ENCODE measurements around the gene COA8. TPM values are rescaled to one million over a fixed set of nuclear protein-coding genes. Genes with fewer than 3 reads are reported as not detected.

COA8 gene
- total RNA-seq, 2 donors from 2014 or later: 8.0 to 17.6 TPM

GRCh38 chr14:103574707-103575285 lies 12.0 kb downstream of the COA8 start:
- Histone ChIP-seq H3K27me3 (replicated peaks; ENCODE audit: insufficient read depth) (no peaks in the 10 kb centered on the region), H3K9me3 (no peaks in the 10 kb centered on the region), H3K4me3 (no peak overlapping the region), H3K27ac (peak overlapping the region in 1 of 2 donors; percentile 4), H3K4me1 (ENCODE audit: control insufficient read depth in 1 of 2, low read depth in 2 of 2) (peaks cover 5 to 16% of the 10 kb centered on the region in 2 donors), H3K36me3 (peaks cover 26% of the 10 kb centered on the region)
- no peak for TF ChIP-seq CTCF (IDR thresholded peaks at IDR 0.05)
- DNase-seq (ENCODE audit: low spot score): no peak
- ATAC-seq (ENCODE audit: insufficient number of reproducible peaks, low FRiP score, low read depth): no peak

GRCh38 chr14:103576371-103577024 lies 13.7 kb downstream of the COA8 start:
- no peak for TF ChIP-seq CTCF (IDR thresholded peaks at IDR 0.05)
- peak; percentile 78 for DNase-seq (ENCODE audit: low spot score)
- no peaks in the 10 kb centered on the region for H3K9me3 ChIP-seq
- peaks cover 5 to 16% of the 10 kb centered on the region in 2 donors for H3K4me1 ChIP-seq (ENCODE audit: control insufficient read depth in 1 of 2, low read depth in 2 of 2)
- peaks cover 26% of the 10 kb centered on the region for H3K36me3 ChIP-seq
- ATAC-seq (ENCODE audit: insufficient number of reproducible peaks, low FRiP score, low read depth): peak; percentile 64
- peak overlapping the region; percentile 39 to 55 for H3K27ac ChIP-seq
- H3K4me3 ChIP-seq: no peak overlapping the region
- H3K27me3 ChIP-seq (replicated peaks; ENCODE audit: insufficient read depth): no peaks in the 10 kb centered on the region

- TF ChIP-seq CTCF (IDR thresholded peaks at IDR 0.05): no peak
- H3K36me3 ChIP-seq: peaks cover 20% of the 10 kb centered on the region
- ATAC-seq (ENCODE audit: insufficient number of reproducible peaks, low FRiP score, low read depth) (no peak), DNase-seq (ENCODE audit: low spot score) (no peak)
- no peaks in the 10 kb centered on the region for H3K9me3 ChIP-seq
- no peaks in the 10 kb centered on the region for H3K27me3 ChIP-seq (replicated peaks; ENCODE audit: insufficient read depth)
- no peak overlapping the region for H3K27ac ChIP-seq
- peaks cover 5 to 16% of the 10 kb centered on the region in 2 donors for H3K4me1 ChIP-seq (ENCODE audit: control insufficient read depth in 1 of 2, low read depth in 2 of 2)
- H3K4me3 ChIP-seq: no peak overlapping the region
These were observed 15.8 kb downstream of the COA8 start for GRCh38 chr14:103578401-103579075.

GRCh38 chr14:103581206-103581605 lies 18.4 kb downstream of the COA8 start:
- H3K27ac ChIP-seq: no peak overlapping the region
- peaks cover 13% of the 10 kb centered on the region for H3K36me3 ChIP-seq

More at GRCh38 chr14:103581206-103581605, 18.4 kb downstream of the COA8 start:
- Histone ChIP-seq H3K4me1 (ENCODE audit: control insufficient read depth in 1 of 2, low read depth in 2 of 2) (peaks cover 5 to 11% of the 10 kb centered on the region in 2 donors), H3K4me3 (no peak overlapping the region), H3K27me3 (replicated peaks; ENCODE audit: insufficient read depth) (no peaks in the 10 kb centered on the region), H3K9me3 (no peaks in the 10 kb centered on the region)
- no peak for ATAC-seq (ENCODE audit: insufficient number of reproducible peaks, low FRiP score, low read depth)
- TF ChIP-seq CTCF (IDR thresholded peaks at IDR 0.05): no peak
- DNase-seq (ENCODE audit: low spot score): no peak

Data from thoracic aorta (tissue), 2 donors.